Endothelial cell of umbilical vein (primary cell): Measurements from ENCODE around the gene ZDHHC6.

Source experiments
- CTCF ChIP-seq, 2 donors: IDR thresholded peaks; 1 replicate in 1 of 2; 2 replicates in 1 of 2; pipeline ENCODE4 v1.5.1; 2011; ENCODE audit warnings: low read length in 2 of 2, mild to moderate bottlenecking in 2 of 2, moderate library complexity in 2 of 2, control low read depth in 1 of 2, inconsistent platforms in 1 of 2, low read depth in 1 of 2; ENCODE audit not compliant: insufficient read depth in 1 of 2; ENCODE audit errors: extremely low read depth in 1 of 2
- EZH2 ChIP-seq: IDR thresholded peaks from 2 replicates; pipeline ENCODE4 v1.6.1; 2012; ENCODE audit warnings: borderline replicate concordance, low read depth, mild to moderate bottlenecking, moderate library complexity, low read length, inconsistent platforms; ENCODE audit not compliant: severe bottlenecking
- FOS ChIP-seq: IDR thresholded peaks from 2 replicates; pipeline ENCODE4 v1.6.1; 2011; ENCODE audit warnings: mild to moderate bottlenecking, low read length, moderate library complexity, borderline replicate concordance; ENCODE audit not compliant: insufficient read depth
- MAX ChIP-seq: IDR thresholded peaks from 2 replicates; pipeline ENCODE4 v1.6.1; 2011; ENCODE audit not compliant: insufficient read depth, insufficient read length
- MYC ChIP-seq: IDR thresholded peaks from one replicate; pipeline ENCODE4 v1.6.1; 2011; ENCODE audit warnings: mild to moderate bottlenecking, low read depth, low read length
- POLR2A ChIP-seq: IDR thresholded peaks from 2 replicates; pipeline ENCODE4 v1.6.1; 2012; ENCODE audit warnings: low read depth, mild to moderate bottlenecking, control low read depth, low read length
- POLR2AphosphoS5 ChIP-seq: IDR thresholded peaks from 2 replicates; pipeline ENCODE4 v1.6.1; 2012; ENCODE audit warnings: low read depth, mild to moderate bottlenecking, control low read depth, low read length, moderate library complexity; ENCODE audit not compliant: insufficient read depth

GRCh38 chr10:112407696-112408095, 39.0 kb downstream of the ZDHHC6 start:
- TF ChIP-seq CTCF (IDR thresholded peaks at IDR 0.05; ENCODE audit: extremely low read depth in 1 of 2, insufficient read depth in 1 of 2, low read depth in 1 of 2, low read length in 2 of 2) (no peak), POLR2AphosphoS5 (no peak), EZH2 (no peak), MAX (no peak), FOS (no peak), POLR2A (no peak), MYC (no peak)
